IMR-90 (cell line): ENCODE data around the gene CHMP4B. TPM values are rescaled to one million over a fixed set of nuclear protein-coding genes. Genes with fewer than 3 reads are reported as not detected.

Experiments used
- ATAC-seq: fragments of 200-7000 bp; cut with Tn5 transposase; 2 replicates; pipeline ENCODE4 v1.9.1; 2020; ENCODE audit warnings: low read depth, mild to moderate bottlenecking, moderate library complexity
- BruUV-seq: library from RNA; stranded (reverse); fragments of 400-500 nt; replicated peaks from 2 replicates; lab custom pipeline; 2021; lab: Mats Ljungman, UMichigan
- CTCF ChIA-PET: fragments of 300-600 bp; formaldehyde crosslinking; extraction: SDS; loops from one replicate; lab custom pipeline; 2021; ENCODE audit warnings: antibody characterized with exemption; lab: Yijun Ruan, JAX
- POLR2A ChIA-PET: fragments of 300-600 bp; sonication (Branson Sonifier 250); formaldehyde crosslinking; loops from one replicate; lab custom pipeline; 2022; ENCODE audit warnings: antibody characterized with exemption; ENCODE audit not compliant: unreplicated experiment; lab: Charles Lee
- DNase-seq: peaks from one replicate; pipeline ENCODE4 v3.0.0; 2013
- H2AFZ ChIP-seq: replicated peaks from 2 replicates; pipeline ENCODE3; 2013; ENCODE audit warnings: low read length, mild to moderate bottlenecking; ENCODE audit not compliant: poor library complexity
- H2AK5ac ChIP-seq: 2 replicates; pipeline ENCODE4 v1.6.1; 2013; ENCODE audit warnings: low read depth, low read length, inconsistent platforms
- H2AK9ac ChIP-seq: replicated peaks from 2 replicates; pipeline ENCODE3; 2013; ENCODE audit warnings: mild to moderate bottlenecking, low read depth, low read length, moderate library complexity; ENCODE audit not compliant: poor library complexity
- H2BK120ac ChIP-seq: 2 replicates; pipeline ENCODE4 v1.6.1; 2013; ENCODE audit warnings: low read depth, low read length, inconsistent platforms
- H2BK15ac ChIP-seq: 3 replicates; pipeline ENCODE4 v1.6.1; 2013; ENCODE audit warnings: low read depth, low read length, inconsistent platforms
- H2BK20ac ChIP-seq: 2 replicates; pipeline ENCODE4 v1.6.1; 2013; ENCODE audit warnings: low read depth, mild to moderate bottlenecking, inconsistent platforms, low read length, moderate library complexity
- H2BK5ac ChIP-seq: 2 replicates; pipeline ENCODE4 v1.6.1; 2013; ENCODE audit warnings: mild to moderate bottlenecking, low read depth, low read length, inconsistent platforms; ENCODE audit not compliant: poor library complexity, severe bottlenecking
- H3K14ac ChIP-seq: replicated peaks from 2 replicates; pipeline ENCODE4 v1.6.1; 2013; ENCODE audit warnings: low read depth, low read length, inconsistent platforms
- H3K18ac ChIP-seq: 2 replicates; pipeline ENCODE4 v1.6.1; 2013; ENCODE audit warnings: low read depth, low read length, control low read depth
- H3K23ac ChIP-seq: 2 replicates; pipeline ENCODE4 v1.6.1; 2013; ENCODE audit warnings: low read depth, low read length, inconsistent platforms
- H3K27ac ChIP-seq: 2 replicates; pipeline ENCODE4 v1.5.1; 2013; ENCODE audit warnings: mild to moderate bottlenecking, control low read depth, low read length; ENCODE audit not compliant: insufficient read depth
- H3K27me3 ChIP-seq: 2 replicates; pipeline ENCODE4 v1.6.1; 2013; ENCODE audit warnings: low read length; ENCODE audit not compliant: control insufficient read depth, insufficient read depth
- H3K36me3 ChIP-seq: 2 replicates; pipeline ENCODE4 v1.6.1; 2013; ENCODE audit warnings: low read length, mixed read lengths; ENCODE audit not compliant: control insufficient read depth, insufficient read depth
- H3K4ac ChIP-seq: 2 replicates; pipeline ENCODE4 v1.6.1; 2013; ENCODE audit warnings: low read depth, low read length, inconsistent platforms
- H3K4me1 ChIP-seq: 2 replicates; pipeline ENCODE4 v1.6.1; 2013; ENCODE audit warnings: low read length, mixed read lengths; ENCODE audit not compliant: control insufficient read depth, insufficient read depth
- H3K4me2 ChIP-seq: 2 replicates; pipeline ENCODE4 v1.6.1; 2013; ENCODE audit warnings: low read depth, mild to moderate bottlenecking, control low read depth, low read length, moderate library complexity
- H3K4me3 ChIP-seq: 2 replicates; pipeline ENCODE4 v1.5.1; 2013; ENCODE audit warnings: low read depth, mild to moderate bottlenecking, control low read depth, low read length, moderate library complexity; ENCODE audit not compliant: insufficient read depth
- H3K56ac ChIP-seq: 2 replicates; pipeline ENCODE4 v1.6.1; 2013; ENCODE audit warnings: low read length, inconsistent platforms; ENCODE audit not compliant: insufficient read depth; ENCODE audit errors: extremely low read depth
- H3K79me1 ChIP-seq, 2 experiments: 2 replicates each; pipeline ENCODE4 v1.6.1; 2013; ENCODE audit warnings: low read length in 2 of 2, inconsistent platforms in 1 of 2, low read depth in 1 of 2
- H3K9ac ChIP-seq: 2 replicates; pipeline ENCODE4 v1.6.1; 2013; ENCODE audit warnings: low read depth, low read length, control low read depth
- H3K9me1 ChIP-seq: 2 replicates; pipeline ENCODE4 v1.6.1; 2013; ENCODE audit warnings: low read length, inconsistent platforms; ENCODE audit not compliant: insufficient read depth
- H3K9me3 ChIP-seq: 2 replicates; pipeline ENCODE4 v1.6.1; 2013; ENCODE audit warnings: low read length; ENCODE audit not compliant: control insufficient read depth, insufficient read depth
- H4K20me1 ChIP-seq: 2 replicates; pipeline ENCODE4 v1.6.1; 2013; ENCODE audit warnings: low read length, inconsistent platforms; ENCODE audit not compliant: insufficient read depth
- H4K5ac ChIP-seq: 2 replicates; pipeline ENCODE4 v1.6.1; 2013; ENCODE audit warnings: mild to moderate bottlenecking, low read depth, low read length, control low read depth
- H4K8ac ChIP-seq, 2 experiments: 2 replicates each; pipeline ENCODE4 v1.6.1; 2013; ENCODE audit warnings: low read depth in 2 of 2, low read length in 2 of 2, control low read depth in 1 of 2, inconsistent platforms in 1 of 2
- H4K91ac ChIP-seq: 2 replicates; pipeline ENCODE4 v1.6.1; 2013; ENCODE audit warnings: low read depth, low read length, inconsistent platforms; ENCODE audit not compliant: insufficient read depth
- BHLHE40 ChIP-seq: fragments of 150-350 bp; IDR thresholded peaks from 2 replicates; pipeline ENCODE4 v1.6.1; 2016; ENCODE audit warnings: mild to moderate bottlenecking, low read depth, low read length
- CEBPB ChIP-seq: IDR thresholded peaks from 2 replicates; pipeline ENCODE4 v1.6.1; 2012; ENCODE audit warnings: low read depth, low read length, improper control_type of control experiment
- CHD1 ChIP-seq: IDR thresholded peaks from 2 replicates; pipeline ENCODE4 v1.6.1; 2012; ENCODE audit warnings: low read depth, low read length, improper control_type of control experiment
- CTCF ChIP-seq: conservative IDR thresholded peaks from 2 replicates; pipeline ENCODE4 v1.5.1; 2012; ENCODE audit warnings: mild to moderate bottlenecking, low read depth, low read length, improper control_type of control experiment
- FOS ChIP-seq: fragments of 150-350 bp; IDR thresholded peaks from 2 replicates; pipeline ENCODE4 v1.6.1; 2016; ENCODE audit warnings: low read depth, low read length
- MAFK ChIP-seq: IDR thresholded peaks from 2 replicates; pipeline ENCODE4 v1.6.1; 2012; ENCODE audit warnings: low read depth, low read length, improper control_type of control experiment
- MAZ ChIP-seq: IDR thresholded peaks from 2 replicates; pipeline ENCODE4 v1.6.1; 2012; ENCODE audit warnings: low read depth, mild to moderate bottlenecking, low read length, improper control_type of control experiment, moderate library complexity, borderline replicate concordance
- MXI1 ChIP-seq: IDR thresholded peaks from 2 replicates; pipeline ENCODE4 v1.6.1; 2012; ENCODE audit warnings: low read depth, mild to moderate bottlenecking, low read length, moderate library complexity, borderline replicate concordance
- NFE2L2 ChIP-seq: fragments of 150-350 bp; IDR thresholded peaks from 2 replicates; pipeline ENCODE4 v1.6.1; 2016; ENCODE audit warnings: low read depth, mild to moderate bottlenecking, low read length
- POLR2A ChIP-seq: IDR thresholded peaks from 2 replicates; pipeline ENCODE4 v1.6.1; 2012; ENCODE audit warnings: mild to moderate bottlenecking, low read depth, low read length
- RAD21 ChIP-seq: IDR thresholded peaks from 2 replicates; pipeline ENCODE4 v1.6.1; 2012; ENCODE audit warnings: low read length, improper control_type of control experiment
- RCOR1 ChIP-seq: IDR thresholded peaks from 2 replicates; pipeline ENCODE4 v1.6.1; 2012; ENCODE audit warnings: mild to moderate bottlenecking, low read length, improper control_type of control experiment; ENCODE audit not compliant: insufficient replicate concordance
- RFX5 ChIP-seq: IDR thresholded peaks from 2 replicates; pipeline ENCODE4 v1.8.0; 2012; ENCODE audit warnings: low read depth, mild to moderate bottlenecking, low read length, moderate library complexity
- SMC3 ChIP-seq: fragments of 150-350 bp; IDR thresholded peaks from 2 replicates; pipeline ENCODE4 v1.6.1; 2016; ENCODE audit warnings: low read depth, mild to moderate bottlenecking, antibody characterized with exemption, low read length, moderate library complexity
- USF2 ChIP-seq: fragments of 150-350 bp; IDR thresholded peaks from 2 replicates; pipeline ENCODE4 v1.6.1; 2017; ENCODE audit warnings: mild to moderate bottlenecking, antibody characterized with exemption, low read length, low read depth
- WGBS, 2 experiments: methylation state at CpG; one replicate each; pipeline versions ENCODE4 v1.1.5 to v1.1.7; 2013; ENCODE audit warnings: missing lambda C conversion rate in 2 of 2; ENCODE audit not compliant: insufficient read length in 1 of 2; ENCODE audit errors: extremely low coverage in 2 of 2; 5-methylcytosine and 5-hydroxymethylcytosine counted together
- dilution Hi-C: fragments of 300-500 bp; cut with HindIII; formaldehyde crosslinking; loops from one replicate; pipeline ENCODE4 v1.14.3; 2018; ENCODE audit warnings: low sequenced_read_pairs; ENCODE audit not compliant: unreplicated experiment
- in situ Hi-C: fragments of 300-500 bp; cut with MboI; formaldehyde crosslinking; loops from 3 replicates; pipeline ENCODE4 v1.14.3; 2019; ENCODE audit warnings: low sequenced_read_pairs, inconsistent platforms, mixed read lengths
- intact Hi-C: fragments of 100-400 bp; cut with micrococcal nuclease; formaldehyde crosslinking; loops from 2 replicates; pipeline ENCODE4 v1.10.0; 2022
- polyA plus RNA-seq, 3 experiments: library from polyadenylated mRNA; depleted of rRNA; stranded (reverse); fragments of >200 nt; gene quantifications; 2 replicates each; pipeline ENCODE4 v1.2.3, GENCODE V29; 2012; ENCODE audit warnings: low replicate concordance in 1 of 3
- total RNA-seq: library from RNA; depleted of rRNA; stranded (reverse); fragments of >200 nt; gene quantifications from 2 replicates; pipeline ENCODE4 v1.2.3, GENCODE V29; 2012
- TF ChIP-seq, protein P1 (sequence below): fragments of 150-350 bp; IDR thresholded peaks from 2 replicates; pipeline ENCODE4 v1.6.1; 2016; ENCODE audit warnings: low read depth, mild to moderate bottlenecking, low read length, moderate library complexity, borderline replicate concordance

The CHMP4B gene
- total and polyA plus RNA-seq, 2 of the 4 experiments (the other 2 are of a cell fraction) = 30.3 to 94.8 TPM

DNA sequence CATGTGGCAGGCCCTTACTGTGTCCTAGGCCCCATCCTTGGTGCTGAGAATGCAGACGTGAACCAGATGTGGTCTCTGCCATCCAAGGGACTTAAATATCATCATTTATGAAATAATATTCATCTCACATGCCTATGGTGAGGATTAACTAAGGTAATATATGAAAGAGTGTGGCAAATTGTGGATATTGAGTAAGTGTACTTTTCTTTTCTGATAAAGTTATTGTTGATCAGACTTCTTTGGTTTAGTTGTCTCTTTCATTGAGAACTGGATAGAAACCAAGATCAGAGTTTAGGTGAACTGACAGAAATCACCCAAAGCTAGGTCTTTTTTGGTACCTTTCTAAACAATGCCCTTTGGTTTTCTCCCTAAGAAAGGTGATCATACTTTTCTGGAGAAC is 5.0 kb downstream of the CHMP4B start:
- Histone ChIP-seq H2BK15ac (no peak overlapping the region), H2BK5ac (no peak overlapping the region), H3K4me1 (peaks cover 9% of the 10 kb centered on the region), H4K20me1 (peaks cover 92% of the 10 kb centered on the region), H2AFZ (no peak overlapping the region), H3K36me3 (peaks cover 3% of the 10 kb centered on the region), H2BK20ac (no peak overlapping the region), H4K91ac (no peak overlapping the region), H2AK9ac (no peak overlapping the region), H2BK120ac (no peak overlapping the region), H2AK5ac (no peak overlapping the region), H3K4me3 (no peak overlapping the region), H3K18ac (no peak overlapping the region), H3K14ac (no peak overlapping the region), H3K27ac (no peak overlapping the region), H4K8ac (no peak overlapping the region), H3K27me3 (no peaks in the 10 kb centered on the region), H3K9me1 (peaks cover 37% of the 10 kb centered on the region), H3K9ac (no peak overlapping the region), H3K9me3 (no peaks in the 10 kb centered on the region), H3K4me2 (no peak overlapping the region), H4K5ac (no peak overlapping the region), H3K56ac (no peak overlapping the region), H3K79me1 (peaks cover 36 to 86% of the 10 kb centered on the region in 2 experiments), H3K23ac (no peak overlapping the region), H3K4ac (no peak overlapping the region)
- in situ Hi-C loops = no loop called here
- intact Hi-C loops = loop anchor here (10.0 kb wide), 1 partner anchor 151 kb away; the partner anchor contains the start of genes ACTL10 and C20orf144
- ATAC-seq (no peak), DNase-seq (no peak)
- no TSS peak for BruUV-seq
- ChIA-PET CTCF (no interaction called here), POLR2A (no interaction called here)
- WGBS, 2 experiments = no CpG with 5 or more reads among the region's 1 CpG
- dilution Hi-C loops = no loop called here
- no peak for TF ChIP-seq CTCF
- TF ChIP-seq BHLHE40 = no peak
- no peak for TF ChIP-seq POLR2A
- TF ChIP-seq FOS = no peak
- TF ChIP-seq, protein P1, sequence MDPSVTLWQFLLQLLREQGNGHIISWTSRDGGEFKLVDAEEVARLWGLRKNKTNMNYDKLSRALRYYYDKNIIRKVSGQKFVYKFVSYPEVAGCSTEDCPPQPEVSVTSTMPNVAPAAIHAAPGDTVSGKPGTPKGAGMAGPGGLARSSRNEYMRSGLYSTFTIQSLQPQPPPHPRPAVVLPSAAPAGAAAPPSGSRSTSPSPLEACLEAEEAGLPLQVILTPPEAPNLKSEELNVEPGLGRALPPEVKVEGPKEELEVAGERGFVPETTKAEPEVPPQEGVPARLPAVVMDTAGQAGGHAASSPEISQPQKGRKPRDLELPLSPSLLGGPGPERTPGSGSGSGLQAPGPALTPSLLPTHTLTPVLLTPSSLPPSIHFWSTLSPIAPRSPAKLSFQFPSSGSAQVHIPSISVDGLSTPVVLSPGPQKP = no peak
- no peak for TF ChIP-seq CHD1
- TF ChIP-seq RAD21 = no peak
- no peak for TF ChIP-seq NFE2L2
- no peak for TF ChIP-seq CEBPB
- no peak for TF ChIP-seq MXI1
- no peak for TF ChIP-seq USF2
- no peak for TF ChIP-seq RCOR1
- no peak for TF ChIP-seq SMC3
- no peak for TF ChIP-seq RFX5
- TF ChIP-seq MAFK = no peak
- no peak for TF ChIP-seq MAZ
